ENCODE results near the gene LIPM.

LIPM gene

GRCh38 chr10:88840881-88841280 is 38.4 kb downstream of the LIPM start:
- DNase-seq (ENCODE audit: low spot score), result no peak

- DNase-seq (ENCODE audit: low spot score), result no peak
Measured at GRCh38 chr10:88841316-88842111, 39.0 kb downstream of the LIPM start.

DNA sequence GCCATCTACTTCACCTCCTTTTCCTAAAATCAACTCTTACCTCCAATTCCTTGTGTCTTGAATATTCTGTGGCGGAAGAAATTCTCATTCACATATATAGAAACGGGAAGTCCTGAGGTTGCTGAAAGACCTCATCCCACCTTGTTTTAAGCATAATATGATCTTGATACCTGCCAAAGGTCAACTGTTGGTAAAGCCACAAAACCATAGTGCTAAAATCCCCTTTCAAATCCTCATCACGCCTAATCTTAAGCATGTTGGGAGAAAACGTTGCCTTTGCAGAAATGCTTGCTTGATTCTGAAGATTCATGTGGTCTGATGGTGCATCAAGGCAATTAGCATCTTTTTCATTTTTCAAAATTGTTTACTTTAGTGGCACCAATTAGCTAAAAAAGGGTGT is 40.6 kb downstream of the LIPM start:
- no peak for DNase-seq (ENCODE audit: low spot score)

DNA sequence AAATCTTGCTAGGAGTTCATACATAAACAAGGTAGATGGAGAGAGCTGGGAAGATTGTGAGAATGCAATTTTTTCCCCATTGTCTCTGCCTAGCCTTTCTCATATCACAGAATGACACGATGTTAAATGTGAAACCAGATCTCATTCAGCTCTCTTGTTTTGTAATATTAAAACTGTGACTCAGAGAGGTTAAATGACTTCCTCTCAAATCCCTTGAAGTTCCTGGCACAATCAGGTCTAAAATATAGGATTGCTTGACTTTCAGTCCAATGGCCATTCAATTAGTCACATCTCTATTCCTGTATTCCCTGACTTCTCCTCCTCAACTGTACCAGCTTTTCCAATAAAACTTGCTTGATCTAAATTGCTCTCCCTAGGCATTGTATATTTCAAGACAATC is 46.0 kb downstream of the LIPM start:
- no peak for DNase-seq (ENCODE audit: low spot score)

DNA sequence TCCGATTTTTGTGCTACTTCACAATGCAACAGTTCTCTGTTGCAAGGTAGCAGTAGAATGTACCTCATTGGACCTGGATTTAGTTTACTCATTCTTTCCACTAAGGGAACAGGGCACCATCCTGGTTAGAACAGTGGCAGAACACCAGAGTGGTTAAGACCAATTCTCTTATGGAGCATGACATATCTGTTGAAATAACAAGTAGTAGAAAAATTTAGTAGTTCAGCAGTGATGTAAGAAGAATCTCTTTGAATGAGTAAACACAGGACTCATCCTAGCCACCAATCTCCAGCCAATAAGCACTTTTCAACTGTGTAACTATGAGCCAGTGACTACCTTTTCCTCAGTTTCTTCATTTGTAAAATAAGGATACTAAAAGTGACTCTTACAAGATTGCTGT is 46.7 kb downstream of the LIPM start:
- DNase-seq (ENCODE audit: low spot score), result no peak

- DNase-seq (ENCODE audit: low spot score), result no peak
Measured at GRCh38 chr10:88850712-88851111, 48.2 kb downstream of the LIPM start.

DNA sequence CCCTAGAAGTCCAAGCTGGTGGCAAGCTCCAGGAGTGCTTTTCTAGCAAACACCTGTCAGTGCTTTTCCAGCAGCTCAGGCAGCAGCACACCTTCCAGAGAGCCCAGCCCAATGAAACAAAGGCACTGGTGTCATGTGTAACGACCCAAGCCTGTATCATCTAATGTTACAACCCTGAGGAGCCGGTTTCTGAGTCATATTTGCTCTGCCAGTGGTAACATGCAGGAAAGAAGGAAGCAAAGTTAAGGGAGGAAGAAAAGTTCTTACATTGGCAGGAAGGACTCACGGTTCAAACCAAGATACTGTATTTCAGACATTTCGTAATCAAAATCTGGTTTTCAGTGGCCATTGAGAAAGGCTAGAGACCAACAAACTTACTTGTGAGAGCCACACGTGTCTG is 49.2 kb downstream of the LIPM start, which contains the start of gene ANKRD22:
TSS of gene ANKRD22 (minus strand) at position 139 of the 400 bp plus-strand sequence. CDS start 237 bp downstream, outside the sequence.
- no peak for DNase-seq (ENCODE audit: low spot score)

DNA sequence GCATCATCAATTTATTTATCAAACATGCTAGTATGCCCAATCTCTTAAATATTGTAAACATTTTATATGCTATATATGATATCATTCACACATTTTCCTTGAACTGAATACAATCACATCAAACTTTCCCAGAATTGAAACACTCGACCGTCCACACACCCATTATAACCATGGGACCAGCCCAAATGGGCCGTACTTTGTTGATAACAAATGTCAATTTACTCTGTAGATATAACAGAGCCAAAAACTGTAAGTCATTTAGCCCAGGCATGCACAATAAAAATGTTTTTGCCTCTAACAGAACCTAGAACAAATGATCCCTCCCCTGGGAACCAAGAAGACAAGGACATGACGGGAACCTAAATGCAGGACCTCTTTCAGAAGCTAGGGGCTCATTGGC is 49.8 kb downstream of the LIPM start:
- DNase-seq (ENCODE audit: low spot score), result no peak

DNA sequence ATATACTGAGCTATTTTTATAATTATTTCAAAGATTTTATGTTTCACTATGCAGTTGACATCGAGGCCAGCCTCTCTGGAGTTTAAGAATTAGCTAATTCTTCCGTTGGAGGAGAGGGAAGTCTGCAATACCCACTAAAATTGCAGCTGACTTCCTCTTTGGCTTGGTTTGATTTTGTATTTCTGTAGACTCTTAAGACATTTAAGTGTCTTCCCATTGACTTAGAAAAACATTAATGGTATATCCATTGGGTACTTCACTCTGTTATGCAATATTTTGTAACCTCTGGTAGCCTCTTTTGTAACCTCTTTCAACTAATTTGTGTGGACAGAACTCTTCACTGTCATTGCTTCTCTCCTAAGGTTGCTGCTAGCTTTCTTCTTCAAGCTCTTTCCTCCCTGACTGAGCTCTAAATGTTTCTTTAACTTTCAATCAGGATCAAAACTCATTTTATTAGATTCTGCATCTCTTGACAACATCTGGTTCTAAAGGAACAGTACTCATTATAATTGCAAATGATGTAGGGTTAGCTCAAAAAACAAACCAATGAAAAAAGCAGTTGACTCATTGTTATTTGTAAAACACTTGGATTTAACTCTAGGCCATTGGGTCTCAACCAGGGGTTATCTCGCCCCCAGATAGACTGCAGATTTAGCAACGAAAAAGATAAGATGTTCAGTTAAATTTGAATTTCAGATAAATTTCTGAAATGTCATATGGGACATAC is 50.8 kb downstream of the LIPM start:
- no peak for DNase-seq (ENCODE audit: low spot score)

- DNase-seq (ENCODE audit: low spot score), result no peak
Measured at GRCh38 chr10:88854684-88855083, 52.2 kb downstream of the LIPM start.

DNA sequence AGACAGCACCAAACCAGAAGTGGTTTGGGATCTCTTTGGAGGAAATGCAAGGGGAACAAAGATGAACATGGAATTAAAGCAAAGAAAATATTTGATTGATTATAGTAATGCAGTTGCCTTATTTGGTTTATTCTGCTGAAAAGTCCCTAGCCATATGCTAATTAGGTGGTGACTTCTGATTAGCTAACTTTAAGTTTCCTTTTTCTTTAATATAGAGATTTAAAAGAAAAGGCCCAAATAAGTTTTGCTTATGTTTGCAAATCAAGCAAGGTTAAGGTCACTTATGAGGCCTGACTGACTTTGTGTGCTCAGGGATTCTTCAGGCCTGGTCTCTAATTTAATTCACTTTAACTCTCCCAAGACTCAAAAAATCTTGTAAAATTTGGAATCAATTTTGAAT is 55.3 kb downstream of the LIPM start:
- no peak for DNase-seq (ENCODE audit: low spot score)

DNA sequence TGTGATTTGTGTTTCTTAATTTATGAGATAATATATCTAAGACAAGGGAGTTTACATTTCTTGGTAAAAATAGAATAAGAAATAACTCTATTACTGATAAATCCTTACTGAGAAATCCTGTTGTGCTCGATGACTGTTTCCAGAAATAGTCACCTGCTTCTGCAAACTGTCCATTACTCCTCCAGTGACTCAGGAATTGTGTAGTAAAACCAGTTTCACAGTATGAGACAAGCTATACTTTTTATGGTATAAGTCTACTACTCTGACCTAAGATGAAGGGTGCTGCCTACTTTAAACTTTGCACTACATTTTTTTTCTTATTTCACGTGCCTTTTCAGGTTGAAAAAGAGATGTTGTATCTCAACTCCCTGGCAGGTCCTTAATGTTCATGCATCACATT is 56.0 kb downstream of the LIPM start:
- DNase-seq (ENCODE audit: low spot score), result no peak

DNA sequence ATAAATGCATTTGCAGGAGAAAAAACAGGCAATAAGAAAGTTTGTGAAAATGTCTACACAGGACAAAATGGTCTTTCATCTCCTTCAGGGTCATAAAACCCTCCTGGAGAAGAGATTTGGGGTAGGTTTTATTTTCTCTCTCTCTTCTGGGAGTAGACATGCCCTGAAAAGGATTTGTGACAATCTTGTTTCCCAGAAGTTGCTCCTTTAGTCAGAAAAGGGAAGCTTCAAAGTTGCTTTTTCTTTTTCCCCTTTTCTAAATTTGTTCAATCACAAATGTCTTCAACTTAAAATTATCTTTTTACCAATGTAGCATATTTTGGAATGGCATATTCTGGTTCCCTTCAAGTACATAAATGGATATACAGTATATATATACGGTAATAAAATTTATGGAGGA is 58.5 kb downstream of the LIPM start:
- DNase-seq (ENCODE audit: low spot score), result no peak

GRCh38 chr10:88865281-88865876 is 62.8 kb downstream of the LIPM start:
- DNase-seq (ENCODE audit: low spot score), result no peak

DNA sequence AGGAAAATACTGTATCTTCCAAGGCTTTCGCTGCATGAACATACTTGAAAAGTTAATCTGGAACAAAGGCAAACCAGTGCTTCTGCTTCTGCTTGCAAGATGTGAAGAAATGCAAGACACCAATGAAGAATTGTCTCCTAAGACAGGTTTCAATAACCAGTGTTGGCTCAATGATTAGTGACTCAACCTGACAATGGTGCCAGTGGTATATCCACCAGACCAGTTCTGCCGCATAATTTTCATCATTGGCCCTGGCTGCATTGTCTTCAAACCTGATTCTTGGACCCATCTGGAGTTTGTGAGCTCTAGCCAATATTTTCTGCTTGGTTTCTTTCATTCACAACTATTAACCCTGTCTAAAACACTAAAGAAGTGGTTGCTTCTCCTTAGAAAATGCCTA is 63.9 kb downstream of the LIPM start:
- no peak for DNase-seq (ENCODE audit: low spot score)

- DNase-seq (ENCODE audit: low spot score), result no peak
Measured at GRCh38 chr10:88870089-88870488, 67.6 kb downstream of the LIPM start.

Measured in ecto neural progenitor cell (in vitro differentiated cells).